Peyer's patch (tissue), 4 donors: ENCODE data around the gene RUNX1.

Experiments used
- POLR2A ChIP-seq, 2 donors: fragments of 450-650 bp; IDR thresholded peaks; one replicate each; pipeline ENCODE4 v1.5.1; 2017; ENCODE audit warnings: antibody characterized with exemption in 2 of 2, mild to moderate bottlenecking in 2 of 2, moderate library complexity in 2 of 2
- TF ChIP-seq, protein P1 (sequence below), 6 experiments: fragments of 450-650 bp in 4 of 6; fragments of 200-600 bp in 2 of 6; sonication (generic) in 1 of 6; IDR thresholded peaks; one replicate each; pipeline ENCODE4 v1.5.1; 2017 to 2019; ENCODE audit warnings: antibody characterized with exemption in 6 of 6, mild to moderate bottlenecking in 3 of 6, moderate library complexity in 1 of 6

DNA sequence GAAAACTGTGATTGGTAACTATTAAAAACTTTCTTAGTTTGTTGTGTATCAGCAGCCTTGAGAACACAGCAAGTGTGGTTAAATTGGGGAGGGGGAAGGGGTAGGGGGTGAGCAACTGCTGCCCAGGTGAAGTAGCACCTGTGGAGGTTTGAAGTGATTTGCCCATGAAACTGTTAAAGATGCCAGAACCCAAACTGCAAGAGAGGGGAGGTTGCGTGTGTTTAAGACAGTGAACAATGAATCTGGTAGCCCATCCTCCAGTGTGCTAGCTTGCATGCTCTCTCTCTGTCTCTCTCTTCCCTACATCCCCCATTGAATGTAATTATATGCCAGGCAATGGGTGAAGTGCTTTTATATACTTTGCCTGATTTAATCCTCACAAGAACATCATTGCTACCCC lies 154.7 kb downstream of the RUNX1 start:
- TF ChIP-seq, protein P1, sequence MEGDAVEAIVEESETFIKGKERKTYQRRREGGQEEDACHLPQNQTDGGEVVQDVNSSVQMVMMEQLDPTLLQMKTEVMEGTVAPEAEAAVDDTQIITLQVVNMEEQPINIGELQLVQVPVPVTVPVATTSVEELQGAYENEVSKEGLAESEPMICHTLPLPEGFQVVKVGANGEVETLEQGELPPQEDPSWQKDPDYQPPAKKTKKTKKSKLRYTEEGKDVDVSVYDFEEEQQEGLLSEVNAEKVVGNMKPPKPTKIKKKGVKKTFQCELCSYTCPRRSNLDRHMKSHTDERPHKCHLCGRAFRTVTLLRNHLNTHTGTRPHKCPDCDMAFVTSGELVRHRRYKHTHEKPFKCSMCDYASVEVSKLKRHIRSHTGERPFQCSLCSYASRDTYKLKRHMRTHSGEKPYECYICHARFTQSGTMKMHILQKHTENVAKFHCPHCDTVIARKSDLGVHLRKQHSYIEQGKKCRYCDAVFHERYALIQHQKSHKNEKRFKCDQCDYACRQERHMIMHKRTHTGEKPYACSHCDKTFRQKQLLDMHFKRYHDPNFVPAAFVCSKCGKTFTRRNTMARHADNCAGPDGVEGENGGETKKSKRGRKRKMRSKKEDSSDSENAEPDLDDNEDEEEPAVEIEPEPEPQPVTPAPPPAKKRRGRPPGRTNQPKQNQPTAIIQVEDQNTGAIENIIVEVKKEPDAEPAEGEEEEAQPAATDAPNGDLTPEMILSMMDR (IDR thresholded peaks at IDR 0.05) = no peak
- no peak for TF ChIP-seq POLR2A (IDR thresholded peaks at IDR 0.05)
